Bone marrow (tissue), 2 donors: Measurements from ENCODE around the gene TP73.

Source experiments
- DNase-seq, 2 donors: peaks; one replicate each; lab custom pipeline; 2025; lab: John Stamatoyannopoulos, UW

TP73 gene

DNA sequence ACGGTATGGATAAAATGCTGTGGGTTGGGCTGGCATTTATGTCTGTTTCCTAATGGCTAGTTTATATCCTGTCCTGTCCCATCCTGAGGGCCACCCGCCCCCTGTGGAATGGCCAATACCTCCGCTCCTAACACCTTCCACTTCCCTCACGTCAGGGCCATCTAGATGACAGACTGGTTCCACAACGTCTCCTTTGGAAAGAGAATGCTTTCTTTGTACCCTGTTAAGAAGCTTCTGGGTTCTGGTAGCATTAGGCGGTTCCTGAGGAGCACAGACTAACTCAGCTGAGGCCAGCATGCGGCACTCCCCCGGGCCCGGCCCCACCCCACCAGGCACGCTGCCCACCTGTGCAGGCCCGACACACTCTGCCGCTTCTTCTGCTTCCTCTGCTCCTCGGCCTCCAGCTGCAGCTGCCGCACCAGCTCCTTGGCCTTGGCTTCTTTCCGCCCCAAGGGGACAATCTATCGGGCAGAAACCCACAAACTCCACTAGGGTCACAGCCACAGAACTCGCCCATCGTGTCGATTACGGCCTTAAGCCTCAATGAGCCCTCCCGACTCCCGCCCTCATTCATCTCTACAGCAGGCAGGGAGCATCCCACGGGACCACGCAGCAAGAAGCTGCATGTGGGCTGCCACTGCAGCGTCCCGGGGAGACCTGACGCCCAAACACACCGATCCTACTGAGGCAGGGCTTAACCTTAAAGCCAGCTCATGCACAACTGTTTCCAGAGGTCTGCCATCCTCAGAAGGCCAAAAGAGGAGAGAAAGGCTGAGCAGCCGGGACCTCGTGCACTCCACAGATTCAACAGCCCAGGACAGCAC, 131.5 kb downstream of the TP73 start:
- no peak for DNase-seq

- no peak for DNase-seq
These were observed 132.7 kb downstream of the TP73 start for GRCh38 chr1:3785045-3785444.

- DNase-seq: no peak
These were observed 133.3 kb downstream of the TP73 start for GRCh38 chr1:3785456-3786157.
